Neuronal stem cell (in vitro differentiated cells): ENCODE results near the gene WDHD1.
"Not testable (repeated sequence)": the region's sequence is repeated elsewhere in the genome, so short reads cannot be mapped to it uniquely, and the experiment has no call there.

Experiments used
- DNase-seq: peaks from one replicate; pipeline ENCODE4 v3.0.0-alpha.2; 2013; ENCODE audit warnings: low spot score
- H2AFZ ChIP-seq: one replicate; pipeline ENCODE4 v1.6.1; 2013; ENCODE audit warnings: mild to moderate bottlenecking, low read length, inconsistent platforms
- H2AK5ac ChIP-seq: 2 replicates; pipeline ENCODE4 v1.6.1; 2013; ENCODE audit warnings: low read depth, mild to moderate bottlenecking, inconsistent platforms, low read length, moderate library complexity, mixed read lengths
- H2BK120ac ChIP-seq: 2 replicates; pipeline ENCODE4 v1.6.1; 2013; ENCODE audit warnings: low read depth, mild to moderate bottlenecking, inconsistent platforms, low read length, moderate library complexity, mixed read lengths
- H2BK12ac ChIP-seq: one replicate; pipeline ENCODE4 v1.6.1; 2013; ENCODE audit warnings: low read length, inconsistent platforms
- H2BK15ac ChIP-seq: 2 replicates; pipeline ENCODE4 v1.6.1; 2013; ENCODE audit warnings: mild to moderate bottlenecking, low read length, inconsistent platforms, mixed read lengths
- H2BK5ac ChIP-seq: one replicate; pipeline ENCODE4 v1.6.1; 2013; ENCODE audit warnings: inconsistent platforms, mild to moderate bottlenecking, low read length, moderate library complexity
- H3K14ac ChIP-seq: one replicate; pipeline ENCODE4 v1.6.1; 2013; ENCODE audit warnings: low read length, inconsistent platforms
- H3K18ac ChIP-seq: 2 replicates; pipeline ENCODE4 v1.6.1; 2013; ENCODE audit warnings: low read length, inconsistent platforms
- H3K23ac ChIP-seq: 2 replicates; pipeline ENCODE4 v1.6.1; 2013; ENCODE audit warnings: low read depth, mild to moderate bottlenecking, mixed read lengths, low read length, inconsistent platforms; ENCODE audit not compliant: poor library complexity
- H3K27ac ChIP-seq: replicated peaks from 3 replicates; pipeline ENCODE4 v1.5.1; 2013; ENCODE audit warnings: low read length, inconsistent platforms
- H3K27me3 ChIP-seq, 3 experiments: 2 replicates each; pipeline ENCODE4 v1.6.1; 2013; ENCODE audit warnings: low read length in 3 of 3, mild to moderate bottlenecking in 2 of 3, inconsistent platforms in 1 of 3, low read depth in 1 of 3, mixed read lengths in 1 of 3, moderate library complexity in 1 of 3; ENCODE audit not compliant: control insufficient read depth in 3 of 3, insufficient read depth in 3 of 3
- H3K36me3 ChIP-seq, 2 donors: replicated peaks in 1 of 2; 2 replicates each; pipeline ENCODE4 v1.6.1; 2013; ENCODE audit warnings: low read length in 2 of 2; ENCODE audit not compliant: control insufficient read depth in 2 of 2, insufficient read depth in 2 of 2
- H3K4ac ChIP-seq: 2 replicates; pipeline ENCODE4 v1.6.1; 2013; ENCODE audit warnings: inconsistent platforms, mild to moderate bottlenecking, low read length, moderate library complexity
- H3K4me1 ChIP-seq, 2 donors: 1 replicate in 1 of 2; 2 replicates in 1 of 2; pipeline ENCODE4 v1.6.1; 2013; ENCODE audit warnings: low read length in 2 of 2, low read depth in 1 of 2; ENCODE audit not compliant: control insufficient read depth in 2 of 2, insufficient read depth in 1 of 2
- H3K4me2 ChIP-seq: one replicate; pipeline ENCODE4 v1.6.1; 2013; ENCODE audit warnings: mild to moderate bottlenecking, low read length, inconsistent platforms; ENCODE audit not compliant: insufficient read depth, poor library complexity, severe bottlenecking
- H3K4me3 ChIP-seq, 2 donors: 2 replicates each; pipeline ENCODE4 v1.5.1; 2013; ENCODE audit warnings: low read length in 2 of 2, mild to moderate bottlenecking in 2 of 2, inconsistent platforms in 1 of 2, moderate library complexity in 1 of 2
- H3K79me1 ChIP-seq: one replicate; pipeline ENCODE4 v1.6.1; 2013; ENCODE audit warnings: low read depth, mild to moderate bottlenecking, inconsistent platforms, low read length, moderate library complexity
- H3K9ac ChIP-seq: one replicate; pipeline ENCODE4 v1.6.1; 2013; ENCODE audit warnings: mild to moderate bottlenecking, low read depth, low read length, inconsistent platforms; ENCODE audit not compliant: poor library complexity
- H3K9me3 ChIP-seq, 2 donors: replicated peaks in 1 of 2; 2 replicates each; pipeline versions ENCODE3 to v1.6.1; 2013; ENCODE audit warnings: low read length in 2 of 2, mild to moderate bottlenecking in 2 of 2, inconsistent platforms in 1 of 2, low read depth in 1 of 2, mixed read lengths in 1 of 2, moderate library complexity in 1 of 2; ENCODE audit not compliant: control insufficient read depth in 2 of 2, insufficient read depth in 1 of 2
- H4K8ac ChIP-seq: one replicate; pipeline ENCODE4 v1.6.1; 2013; ENCODE audit warnings: low read depth, mild to moderate bottlenecking, inconsistent platforms, low read length, moderate library complexity
- H4K91ac ChIP-seq: one replicate; pipeline ENCODE4 v1.6.1; 2013; ENCODE audit warnings: low read length, low read depth, mild to moderate bottlenecking, inconsistent platforms; ENCODE audit not compliant: poor library complexity
- whole genome bisulfite sequencing, 2 donors: extraction: QIAGEN DNeasy Blood & Tissue Kit; methylation state at CpG; one replicate each; pipeline ENCODE4 v1.1.7; 2013; ENCODE audit warnings: missing lambda C conversion rate in 2 of 2, mixed read lengths in 1 of 2; ENCODE audit not compliant: insufficient read length in 2 of 2, insufficient replicate concordance in 1 of 2; ENCODE audit errors: extremely low coverage in 2 of 2; 5-methylcytosine and 5-hydroxymethylcytosine counted together

WDHD1 gene

GRCh38 chr14:54928216-54928615, 98.7 kb downstream of the WDHD1 start:
- Histone ChIP-seq H3K27ac (no peak overlapping the region), H2AFZ (no peak overlapping the region)
- no peak for DNase-seq

GRCh38 chr14:54927551-54927950, 99.3 kb downstream of the WDHD1 start:
- no peak overlapping the region for H3K23ac ChIP-seq
- no peak overlapping the region for H3K4me2 ChIP-seq
- no peak overlapping the region for H3K4ac ChIP-seq
- no peak overlapping the region for H2AFZ ChIP-seq
- H3K18ac ChIP-seq = no peak overlapping the region
- no peaks in the 10 kb centered on the region for H3K4me1 ChIP-seq
- no peak overlapping the region for H3K9ac ChIP-seq
- no peak overlapping the region for H2BK12ac ChIP-seq
- no peaks in the 10 kb centered on the region for H3K36me3 ChIP-seq
- no peak for DNase-seq
- H3K9me3 ChIP-seq = no peaks in the 10 kb centered on the region
- no peak overlapping the region for H3K4me3 ChIP-seq
- no peak overlapping the region for H3K27ac ChIP-seq
- H2BK120ac ChIP-seq = no peak overlapping the region
- H4K91ac ChIP-seq = no peak overlapping the region
- no peaks in the 10 kb centered on the region for H3K27me3 ChIP-seq
- H2BK5ac ChIP-seq = no peak overlapping the region
- no peak overlapping the region for H2AK5ac ChIP-seq
- WGBS, 2 donors = no CpG with 5 or more reads among the region's 1 CpG
- H3K79me1 ChIP-seq = no peaks in the 10 kb centered on the region
- H4K8ac ChIP-seq = no peak overlapping the region
- no peak overlapping the region for H2BK15ac ChIP-seq
- H3K14ac ChIP-seq = no peak overlapping the region

More at GRCh38 chr14:54928216-54928615, 98.7 kb downstream of the WDHD1 start:
- H4K8ac ChIP-seq = no peak overlapping the region
- H3K9me3 ChIP-seq = no peaks in the 10 kb centered on the region
- H3K4me3 ChIP-seq = no peak overlapping the region
- no peak overlapping the region for H4K91ac ChIP-seq
- no peaks in the 10 kb centered on the region for H3K27me3 ChIP-seq
- H2AK5ac ChIP-seq = no peak overlapping the region
- no peak overlapping the region for H2BK120ac ChIP-seq
- no peak overlapping the region for H2BK15ac ChIP-seq
- no peak overlapping the region for H3K9ac ChIP-seq
- H2BK5ac ChIP-seq = no peak overlapping the region
- H3K18ac ChIP-seq = no peak overlapping the region
- H2BK12ac ChIP-seq = no peak overlapping the region
- H3K4me1 ChIP-seq = no peaks in the 10 kb centered on the region
- no peak overlapping the region for H3K14ac ChIP-seq
- no peaks in the 10 kb centered on the region for H3K36me3 ChIP-seq
- no peaks in the 10 kb centered on the region for H3K79me1 ChIP-seq
- H3K4me2 ChIP-seq = no peak overlapping the region
- no peak overlapping the region for H3K4ac ChIP-seq
- H3K23ac ChIP-seq = no peak overlapping the region

GRCh38 chr14:54926570-54926969, 100.3 kb downstream of the WDHD1 start:
- H3K4me3 ChIP-seq, H2AK5ac ChIP-seq, H3K9ac ChIP-seq, H3K23ac ChIP-seq, H3K4me2 ChIP-seq, H3K27me3 ChIP-seq, H2BK15ac ChIP-seq, H3K4ac ChIP-seq, H3K14ac ChIP-seq, H3K79me1 ChIP-seq, H4K91ac ChIP-seq, H2BK120ac ChIP-seq, H3K4me1 ChIP-seq, H3K9me3 ChIP-seq, DNase-seq, H3K36me3 ChIP-seq, H3K18ac ChIP-seq, H4K8ac ChIP-seq, H2BK5ac ChIP-seq, H2BK12ac ChIP-seq, H2AFZ ChIP-seq, H3K27ac ChIP-seq: not testable (repeated sequence)
- no CpG with 5 or more reads among the region's 5 CpGs for WGBS, 2 donors

- DNase-seq = no peak
- WGBS, 2 donors = no CpG with 5 or more reads among the region's 3 CpGs
- H3K4me1 ChIP-seq = no peaks in the 10 kb centered on the region
- H3K4me3 ChIP-seq = no peak overlapping the region
- no peak overlapping the region for H2BK12ac ChIP-seq
- H4K91ac ChIP-seq = no peak overlapping the region
- no peak overlapping the region for H3K4me2 ChIP-seq
- H2BK5ac ChIP-seq = no peak overlapping the region
- no peak overlapping the region for H3K4ac ChIP-seq
- H4K8ac ChIP-seq = no peak overlapping the region
- H2AFZ ChIP-seq = no peak overlapping the region
- H3K9me3 ChIP-seq = no peaks in the 10 kb centered on the region
- H3K14ac ChIP-seq = no peak overlapping the region
- no peak overlapping the region for H2AK5ac ChIP-seq
- no peak overlapping the region for H3K18ac ChIP-seq
- no peak overlapping the region for H3K27ac ChIP-seq
- no peaks in the 10 kb centered on the region for H3K27me3 ChIP-seq
- H2BK15ac ChIP-seq = no peak overlapping the region
- no peak overlapping the region for H2BK120ac ChIP-seq
- H3K23ac ChIP-seq = no peak overlapping the region
- H3K36me3 ChIP-seq = no peaks in the 10 kb centered on the region
- H3K9ac ChIP-seq = no peak overlapping the region
- H3K79me1 ChIP-seq = no peaks in the 10 kb centered on the region
Observed at GRCh38 chr14:54922598-54922997, 104.3 kb downstream of the WDHD1 start.
